Liver (tissue), 9 donors: Measurements from ENCODE around the gene FAM184B. TPM values are rescaled to one million over a fixed set of nuclear protein-coding genes. Genes with fewer than 3 reads are reported as not detected.

Experiments
- DNase-seq: peaks from one replicate; pipeline ENCODE4 v3.0.0-alpha.2; 2017; ENCODE audit warnings: low spot score
- H3K27ac ChIP-seq, 2 donors: one replicate each; pipeline ENCODE4 v1.7.0; 2013; ENCODE audit warnings: inconsistent platforms in 2 of 2, low read length in 2 of 2, control low read depth in 1 of 2, low read depth in 1 of 2, mild to moderate bottlenecking in 1 of 2
- H3K27me3 ChIP-seq, 4 donors: one replicate each; pipeline versions ENCODE4 v1.6.1 to v1.7.0; 2013; ENCODE audit warnings: low read length in 3 of 4, inconsistent platforms in 1 of 4, mild to moderate bottlenecking in 1 of 4, moderate library complexity in 1 of 4; ENCODE audit not compliant: control insufficient read depth in 4 of 4, insufficient read depth in 4 of 4
- H3K36me3 ChIP-seq, 4 donors: one replicate each; pipeline versions ENCODE4 v1.6.1 to v1.7.0; 2013; ENCODE audit warnings: low read length in 3 of 4, mild to moderate bottlenecking in 3 of 4, low read depth in 1 of 4, moderate library complexity in 1 of 4; ENCODE audit not compliant: control insufficient read depth in 4 of 4, insufficient read depth in 3 of 4
- H3K4me1 ChIP-seq, 4 donors: one replicate each; pipeline versions ENCODE4 v1.6.1 to v1.7.0; 2013; ENCODE audit warnings: low read length in 3 of 4, mild to moderate bottlenecking in 3 of 4, moderate library complexity in 1 of 4; ENCODE audit not compliant: control insufficient read depth in 4 of 4, insufficient read depth in 4 of 4
- H3K4me3 ChIP-seq, 3 donors: one replicate each; pipeline versions ENCODE4 v1.6.1 to v1.7.0; 2013; ENCODE audit warnings: low read length in 3 of 3, control low read depth in 1 of 3, low read depth in 1 of 3, mild to moderate bottlenecking in 1 of 3
- H3K9ac ChIP-seq, 2 donors: one replicate each; pipeline ENCODE4 v1.7.0; 2013; ENCODE audit warnings: low read length in 2 of 2, mild to moderate bottlenecking in 2 of 2, moderate library complexity in 2 of 2, control low read depth in 1 of 2, low read depth in 1 of 2
- H3K9me3 ChIP-seq, 4 donors: one replicate each; pipeline versions ENCODE4 v1.6.1 to v1.7.0; 2013; ENCODE audit warnings: low read length in 3 of 4; ENCODE audit not compliant: control insufficient read depth in 4 of 4
- EGR1 ChIP-seq, 2 donors: IDR thresholded peaks; 2 replicates each; pipeline ENCODE4 v1.6.1; 2016 to 2018; ENCODE audit warnings: antibody characterized with exemption in 2 of 2, low read depth in 2 of 2
- FOXA1 ChIP-seq: IDR thresholded peaks from 2 replicates; pipeline ENCODE4 v1.6.1; 2016; ENCODE audit warnings: antibody characterized with exemption
- FOXA2 ChIP-seq: IDR thresholded peaks from 2 replicates; pipeline ENCODE4 v1.6.1; 2016; ENCODE audit warnings: antibody characterized with exemption
- GABPA ChIP-seq, 2 donors: IDR thresholded peaks in 1 of 2; conservative IDR thresholded peaks in 1 of 2; 2 replicates each; pipeline ENCODE4 v1.6.1; 2016; ENCODE audit warnings: antibody characterized with exemption in 2 of 2, mild to moderate bottlenecking in 1 of 2, moderate library complexity in 1 of 2
- HNF4A ChIP-seq, 2 donors: conservative IDR thresholded peaks; 2 replicates each; pipeline ENCODE4 v1.6.1; 2016; ENCODE audit warnings: antibody characterized with exemption in 2 of 2, mild to moderate bottlenecking in 2 of 2
- HNF4G ChIP-seq: IDR thresholded peaks from 2 replicates; pipeline ENCODE4 v1.6.1; 2016; ENCODE audit warnings: antibody characterized with exemption
- NR2F2 ChIP-seq: IDR thresholded peaks from 2 replicates; pipeline ENCODE4 v1.6.1; 2016; ENCODE audit warnings: antibody characterized with exemption
- RAD21 ChIP-seq, 2 donors: IDR thresholded peaks; 2 replicates each; pipeline ENCODE4 v1.6.1; 2016; ENCODE audit warnings: antibody characterized with exemption in 2 of 2, mild to moderate bottlenecking in 2 of 2
- RXRA ChIP-seq, 2 donors: IDR thresholded peaks; 2 replicates each; pipeline ENCODE4 v1.6.1; 2017 to 2018; ENCODE audit warnings: antibody characterized with exemption in 2 of 2, mild to moderate bottlenecking in 1 of 2
- SP1 ChIP-seq: IDR thresholded peaks from 2 replicates; pipeline ENCODE4 v1.6.1; 2018; ENCODE audit warnings: antibody characterized with exemption, mild to moderate bottlenecking
- TAF1 ChIP-seq: conservative IDR thresholded peaks from 2 replicates; pipeline ENCODE4 v1.6.1; 2016; ENCODE audit warnings: antibody characterized with exemption, mild to moderate bottlenecking
- YY1 ChIP-seq: IDR thresholded peaks from 2 replicates; pipeline ENCODE4 v1.6.1; 2016; ENCODE audit warnings: antibody characterized with exemption, mild to moderate bottlenecking
- WGBS: extraction: QIAGEN DNeasy Blood & Tissue Kit; methylation state at CpG from one replicate; pipeline ENCODE4 v1.1.7; 2013; 5-methylcytosine and 5-hydroxymethylcytosine counted together
- polyA plus RNA-seq, 2 donors: library from polyadenylated mRNA; stranded (reverse) in 1 of 2; unstranded in 1 of 2; fragments of 200-250 nt in 1 of 2; fragments of >200 nt in 1 of 2; fragmentation: Nextera tagmentation in 1 of 2; extraction: Ambion mirVana in 1 of 2; gene quantifications; one replicate each; pipeline versions ENCODE4 v1.2.1 to v1.2.3, GENCODE V29; 2013 to 2015
- total RNA-seq, 2 donors: library from RNA; depleted of rRNA; stranded (reverse); fragments of >200 nt; gene quantifications; one replicate each; pipeline ENCODE4 v1.2.3, GENCODE V29; 2014
- TF ChIP-seq, protein P1 (sequence below): IDR thresholded peaks from 2 replicates; pipeline ENCODE4 v1.6.1; 2016; ENCODE audit warnings: antibody characterized with exemption
- TF ChIP-seq, protein P2 (sequence below): IDR thresholded peaks from 2 replicates; pipeline ENCODE4 v1.6.1; 2016; ENCODE audit warnings: antibody characterized with exemption
- TF ChIP-seq, protein P3 (sequence below): fragments of 150-350 bp; IDR thresholded peaks from 2 replicates; pipeline ENCODE4 v1.5.1; 2017; ENCODE audit warnings: improper control_type of control experiment, low read depth, low read length; ENCODE audit not compliant: missing input control
- TF ChIP-seq, protein P4 (sequence below): IDR thresholded peaks from 2 replicates; pipeline ENCODE4 v1.6.1; 2016; ENCODE audit warnings: antibody characterized with exemption, mild to moderate bottlenecking
- donor health status: healthy.
- donor health status: healthy.
- donor health status: healthy.
- donor health status: healthy.
- donor health status: healthy.

FAM184B gene
- total and polyA plus RNA-seq, 4 donors, result 0.01 TPM; not detected in 3

DNA sequence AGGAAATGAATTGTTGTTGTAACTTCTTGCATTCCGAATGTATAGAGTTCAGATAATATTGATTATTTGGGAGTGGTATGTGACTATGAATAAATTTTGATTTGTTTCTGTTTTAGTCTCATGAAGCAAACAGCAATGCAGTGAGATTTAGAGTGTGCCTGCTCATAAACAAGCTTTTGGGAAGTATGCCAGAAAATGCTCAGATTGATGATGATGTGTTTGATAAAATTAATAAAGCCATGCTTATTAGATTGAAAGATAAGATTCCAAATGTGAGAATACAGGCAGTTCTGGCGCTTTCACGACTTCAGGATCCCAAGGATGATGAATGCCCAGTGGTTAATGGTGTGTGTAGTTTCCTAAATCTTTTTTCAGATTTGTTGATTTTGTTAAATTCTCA, 31.4 kb upstream of the FAM184B start:
- Histone ChIP-seq H3K27me3 (no peaks in the 10 kb centered on the region), H3K9ac (no peak overlapping the region)
- 81% methylated on average over 3 of the region's 3 CpGs for WGBS

DNA sequence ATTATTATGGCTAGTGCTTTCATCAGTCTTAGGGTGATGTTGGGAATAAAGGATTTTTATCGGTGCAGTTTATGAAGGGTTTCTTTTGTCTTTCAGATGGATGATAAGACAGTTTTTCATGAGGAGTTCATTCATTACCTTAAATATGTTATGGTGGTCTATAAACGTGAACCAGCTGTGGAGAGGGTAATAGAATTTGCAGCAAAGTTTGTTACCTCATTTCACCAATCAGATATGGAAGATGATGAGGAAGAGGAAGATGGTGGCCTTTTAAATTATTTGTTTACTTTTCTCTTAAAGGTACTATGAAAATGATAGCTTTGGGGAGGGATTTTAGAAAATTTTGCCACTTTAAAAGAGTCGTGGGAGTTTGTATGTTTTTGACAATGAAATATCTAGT, 30.7 kb upstream of the FAM184B start:
- H3K9ac ChIP-seq, result no peak overlapping the region
- DNase-seq, result no peak
- H3K4me1 ChIP-seq, result peaks cover 5 to 29% (median 27%) of the 10 kb centered on the region in 4 donors
- H3K27ac ChIP-seq, result no peak overlapping the region
- H3K36me3 ChIP-seq, result no peaks in the 10 kb centered on the region
- WGBS, result 31% methylated on average over 3 of the region's 3 CpGs
- no peaks in the 10 kb centered on the region for H3K9me3 ChIP-seq
- H3K4me3 ChIP-seq, result no peak overlapping the region
- H3K27me3 ChIP-seq, result no peaks in the 10 kb centered on the region
- no peak for TF ChIP-seq FOXA2
- TF ChIP-seq NR2F2, result no peak
- no peak for TF ChIP-seq GABPA (IDR thresholded peaks at IDR 0.05 in 1 of 2, conservative IDR thresholded peaks at IDR 0.05 in 1 of 2)
- TF ChIP-seq, protein P1, sequence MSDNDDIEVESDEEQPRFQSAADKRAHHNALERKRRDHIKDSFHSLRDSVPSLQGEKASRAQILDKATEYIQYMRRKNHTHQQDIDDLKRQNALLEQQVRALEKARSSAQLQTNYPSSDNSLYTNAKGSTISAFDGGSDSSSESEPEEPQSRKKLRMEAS, result no peak
- no peak for TF ChIP-seq HNF4G
- TF ChIP-seq, protein P2, sequence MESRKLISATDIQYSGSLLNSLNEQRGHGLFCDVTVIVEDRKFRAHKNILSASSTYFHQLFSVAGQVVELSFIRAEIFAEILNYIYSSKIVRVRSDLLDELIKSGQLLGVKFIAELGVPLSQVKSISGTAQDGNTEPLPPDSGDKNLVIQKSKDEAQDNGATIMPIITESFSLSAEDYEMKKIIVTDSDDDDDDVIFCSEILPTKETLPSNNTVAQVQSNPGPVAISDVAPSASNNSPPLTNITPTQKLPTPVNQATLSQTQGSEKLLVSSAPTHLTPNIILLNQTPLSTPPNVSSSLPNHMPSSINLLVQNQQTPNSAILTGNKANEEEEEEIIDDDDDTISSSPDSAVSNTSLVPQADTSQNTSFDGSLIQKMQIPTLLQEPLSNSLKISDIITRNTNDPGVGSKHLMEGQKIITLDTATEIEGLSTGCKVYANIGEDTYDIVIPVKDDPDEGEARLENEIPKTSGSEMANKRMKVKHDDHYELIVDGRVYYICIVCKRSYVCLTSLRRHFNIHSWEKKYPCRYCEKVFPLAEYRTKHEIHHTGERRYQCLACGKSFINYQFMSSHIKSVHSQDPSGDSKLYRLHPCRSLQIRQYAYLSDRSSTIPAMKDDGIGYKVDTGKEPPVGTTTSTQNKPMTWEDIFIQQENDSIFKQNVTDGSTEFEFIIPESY, result no peak
- no peak for TF ChIP-seq FOXA1
- TF ChIP-seq RAD21 (IDR thresholded peaks at IDR 0.05), result no peak
- no peak for TF ChIP-seq TAF1
- TF ChIP-seq, protein P3, sequence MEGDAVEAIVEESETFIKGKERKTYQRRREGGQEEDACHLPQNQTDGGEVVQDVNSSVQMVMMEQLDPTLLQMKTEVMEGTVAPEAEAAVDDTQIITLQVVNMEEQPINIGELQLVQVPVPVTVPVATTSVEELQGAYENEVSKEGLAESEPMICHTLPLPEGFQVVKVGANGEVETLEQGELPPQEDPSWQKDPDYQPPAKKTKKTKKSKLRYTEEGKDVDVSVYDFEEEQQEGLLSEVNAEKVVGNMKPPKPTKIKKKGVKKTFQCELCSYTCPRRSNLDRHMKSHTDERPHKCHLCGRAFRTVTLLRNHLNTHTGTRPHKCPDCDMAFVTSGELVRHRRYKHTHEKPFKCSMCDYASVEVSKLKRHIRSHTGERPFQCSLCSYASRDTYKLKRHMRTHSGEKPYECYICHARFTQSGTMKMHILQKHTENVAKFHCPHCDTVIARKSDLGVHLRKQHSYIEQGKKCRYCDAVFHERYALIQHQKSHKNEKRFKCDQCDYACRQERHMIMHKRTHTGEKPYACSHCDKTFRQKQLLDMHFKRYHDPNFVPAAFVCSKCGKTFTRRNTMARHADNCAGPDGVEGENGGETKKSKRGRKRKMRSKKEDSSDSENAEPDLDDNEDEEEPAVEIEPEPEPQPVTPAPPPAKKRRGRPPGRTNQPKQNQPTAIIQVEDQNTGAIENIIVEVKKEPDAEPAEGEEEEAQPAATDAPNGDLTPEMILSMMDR, result no peak
- TF ChIP-seq, protein P4, sequence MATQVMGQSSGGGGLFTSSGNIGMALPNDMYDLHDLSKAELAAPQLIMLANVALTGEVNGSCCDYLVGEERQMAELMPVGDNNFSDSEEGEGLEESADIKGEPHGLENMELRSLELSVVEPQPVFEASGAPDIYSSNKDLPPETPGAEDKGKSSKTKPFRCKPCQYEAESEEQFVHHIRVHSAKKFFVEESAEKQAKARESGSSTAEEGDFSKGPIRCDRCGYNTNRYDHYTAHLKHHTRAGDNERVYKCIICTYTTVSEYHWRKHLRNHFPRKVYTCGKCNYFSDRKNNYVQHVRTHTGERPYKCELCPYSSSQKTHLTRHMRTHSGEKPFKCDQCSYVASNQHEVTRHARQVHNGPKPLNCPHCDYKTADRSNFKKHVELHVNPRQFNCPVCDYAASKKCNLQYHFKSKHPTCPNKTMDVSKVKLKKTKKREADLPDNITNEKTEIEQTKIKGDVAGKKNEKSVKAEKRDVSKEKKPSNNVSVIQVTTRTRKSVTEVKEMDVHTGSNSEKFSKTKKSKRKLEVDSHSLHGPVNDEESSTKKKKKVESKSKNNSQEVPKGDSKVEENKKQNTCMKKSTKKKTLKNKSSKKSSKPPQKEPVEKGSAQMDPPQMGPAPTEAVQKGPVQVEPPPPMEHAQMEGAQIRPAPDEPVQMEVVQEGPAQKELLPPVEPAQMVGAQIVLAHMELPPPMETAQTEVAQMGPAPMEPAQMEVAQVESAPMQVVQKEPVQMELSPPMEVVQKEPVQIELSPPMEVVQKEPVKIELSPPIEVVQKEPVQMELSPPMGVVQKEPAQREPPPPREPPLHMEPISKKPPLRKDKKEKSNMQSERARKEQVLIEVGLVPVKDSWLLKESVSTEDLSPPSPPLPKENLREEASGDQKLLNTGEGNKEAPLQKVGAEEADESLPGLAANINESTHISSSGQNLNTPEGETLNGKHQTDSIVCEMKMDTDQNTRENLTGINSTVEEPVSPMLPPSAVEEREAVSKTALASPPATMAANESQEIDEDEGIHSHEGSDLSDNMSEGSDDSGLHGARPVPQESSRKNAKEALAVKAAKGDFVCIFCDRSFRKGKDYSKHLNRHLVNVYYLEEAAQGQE, result no peak
- no peak for TF ChIP-seq EGR1 (IDR thresholded peaks at IDR 0.05; ENCODE audit: low read depth in 2 of 2)
- TF ChIP-seq HNF4A (conservative IDR thresholded peaks at IDR 0.05), result no peak

More for the DNA sequence above, 31.4 kb upstream of the FAM184B start:
- TF ChIP-seq SP1, result no peak
- no peak for TF ChIP-seq EGR1 (IDR thresholded peaks at IDR 0.05; ENCODE audit: low read depth in 2 of 2)
- TF ChIP-seq TAF1, result no peak
- TF ChIP-seq YY1, result no peak
- no peak for TF ChIP-seq RAD21 (IDR thresholded peaks at IDR 0.05)
- no peak for TF ChIP-seq GABPA (IDR thresholded peaks at IDR 0.05 in 1 of 2, conservative IDR thresholded peaks at IDR 0.05 in 1 of 2)
- no peak for TF ChIP-seq HNF4G
- TF ChIP-seq RXRA (IDR thresholded peaks at IDR 0.05), result no peak
- TF ChIP-seq, protein P2, result no peak
- TF ChIP-seq, protein P4, result no peak
- peaks cover 5 to 24% (median 20%) of the 10 kb centered on the region in 4 donors for H3K4me1 ChIP-seq
- no peak overlapping the region for H3K4me3 ChIP-seq
- no peaks in the 10 kb centered on the region for H3K9me3 ChIP-seq
- no peaks in the 10 kb centered on the region for H3K36me3 ChIP-seq
- DNase-seq, result no peak
- no peak overlapping the region for H3K27ac ChIP-seq
